ENCODE results near the gene IGLL5. TPM values are rescaled to one million over a fixed set of nuclear protein-coding genes. Genes with fewer than 3 reads are reported as not detected.
"Not testable (repeated sequence)": the region's sequence is repeated elsewhere in the genome, so short reads cannot be mapped to it uniquely, and the experiment has no call there.

The IGLL5 gene
- total RNA-seq, 2 experiments from 2014 or later, result not detected

GRCh38 chr22:22920910-22921550 is 33.4 kb downstream of the IGLL5 start:
- ATAC-seq (no peak), DNase-seq (no peak)
- Mint-ChIP-seq H3K27ac (no peak overlapping the region), H3K4me3 (no peak overlapping the region), H3K4me1 (no peaks in the 10 kb centered on the region), H3K36me3 (no peaks in the 10 kb centered on the region), H3K27me3 (no peaks in the 10 kb centered on the region), H3K9me3 (ENCODE audit: low read depth) (no peaks in the 10 kb centered on the region)
- CTCF ChIA-PET, result interaction anchor here (1.4 kb wide), 1 partner anchor 37 kb away, joined by 4 read pairs; no protein-coding TSS in a partner anchor

DNA sequence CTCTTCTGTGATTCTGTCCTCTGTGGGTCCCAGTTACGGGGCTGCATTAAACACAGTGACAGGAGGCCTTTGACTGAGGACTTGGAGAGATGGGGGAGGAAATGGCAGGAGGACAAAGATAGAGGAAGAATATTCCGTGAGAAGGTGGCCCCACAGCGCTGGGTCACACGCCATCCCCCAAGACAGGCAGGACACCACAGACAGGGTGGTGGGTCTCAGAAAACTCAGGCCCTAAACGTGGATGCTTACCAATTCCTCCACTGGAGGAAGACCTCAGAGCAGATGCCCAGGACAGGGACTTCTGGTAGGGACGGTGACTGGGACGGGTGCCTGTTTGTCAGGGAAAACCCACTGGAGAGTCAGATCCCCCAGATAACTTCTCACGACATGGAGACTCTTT is 34.0 kb downstream of the IGLL5 start:
- no peak for ATAC-seq
- no peaks in the 10 kb centered on the region for H3K4me1 Mint-ChIP-seq

DNA sequence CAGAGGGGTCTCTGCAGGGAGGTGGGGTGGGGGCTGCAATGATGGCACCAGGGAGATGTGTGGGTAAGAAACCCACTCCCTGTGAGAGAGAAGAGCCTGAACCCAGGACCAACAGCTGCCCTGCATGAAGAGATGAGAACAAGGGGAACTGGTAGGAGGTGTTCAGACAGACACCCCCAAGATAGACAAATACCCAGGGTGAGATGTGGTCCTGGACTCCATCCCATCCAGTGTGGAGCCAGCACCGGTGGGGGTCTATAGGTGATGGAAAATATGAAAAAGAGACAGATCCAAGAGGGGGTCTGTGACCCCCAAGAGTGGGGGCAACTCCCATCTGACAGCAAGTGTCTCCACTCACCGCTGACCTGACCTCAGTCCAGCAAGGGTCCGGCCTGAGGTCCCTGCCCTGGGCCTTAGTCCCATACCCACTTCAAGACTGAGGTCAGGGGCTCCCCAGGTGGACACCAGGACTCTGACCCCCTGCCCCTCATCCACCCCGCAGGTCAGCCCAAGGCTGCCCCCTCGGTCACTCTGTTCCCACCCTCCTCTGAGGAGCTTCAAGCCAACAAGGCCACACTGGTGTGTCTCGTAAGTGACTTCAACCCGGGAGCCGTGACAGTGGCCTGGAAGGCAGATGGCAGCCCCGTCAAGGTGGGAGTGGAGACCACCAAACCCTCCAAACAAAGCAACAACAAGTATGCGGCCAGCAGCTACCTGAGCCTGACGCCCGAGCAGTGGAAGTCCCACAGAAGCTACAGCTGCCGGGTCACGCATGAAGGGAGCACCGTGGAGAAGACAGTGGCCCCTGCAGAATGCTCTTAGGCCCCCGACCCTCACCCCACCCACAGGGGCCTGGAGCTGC is 34.7 kb downstream of the IGLL5 start:
- CTCF ChIA-PET, result interaction anchor here (1.4 kb wide), 1 partner anchor 38 kb away, joined by 4 read pairs; no protein-coding TSS in a partner anchor
- not testable (repeated sequence) for H3K4me1 Mint-ChIP-seq; H3K36me3 Mint-ChIP-seq; H3K27ac Mint-ChIP-seq; DNase-seq; H3K4me3 Mint-ChIP-seq; H3K27me3 Mint-ChIP-seq; ATAC-seq; H3K9me3 Mint-ChIP-seq (ENCODE audit: low read depth)

More for the DNA sequence above, 34.0 kb downstream of the IGLL5 start:
- H3K4me3 Mint-ChIP-seq, result no peak overlapping the region
- CTCF ChIA-PET, result interaction anchor here (1.4 kb wide), 1 partner anchor 37 kb away, joined by 4 read pairs; no protein-coding TSS in a partner anchor
- no peaks in the 10 kb centered on the region for H3K9me3 Mint-ChIP-seq (ENCODE audit: low read depth)
- no peaks in the 10 kb centered on the region for H3K27me3 Mint-ChIP-seq
- DNase-seq, result no peak
- no peak overlapping the region for H3K27ac Mint-ChIP-seq
- no peaks in the 10 kb centered on the region for H3K36me3 Mint-ChIP-seq

DNA sequence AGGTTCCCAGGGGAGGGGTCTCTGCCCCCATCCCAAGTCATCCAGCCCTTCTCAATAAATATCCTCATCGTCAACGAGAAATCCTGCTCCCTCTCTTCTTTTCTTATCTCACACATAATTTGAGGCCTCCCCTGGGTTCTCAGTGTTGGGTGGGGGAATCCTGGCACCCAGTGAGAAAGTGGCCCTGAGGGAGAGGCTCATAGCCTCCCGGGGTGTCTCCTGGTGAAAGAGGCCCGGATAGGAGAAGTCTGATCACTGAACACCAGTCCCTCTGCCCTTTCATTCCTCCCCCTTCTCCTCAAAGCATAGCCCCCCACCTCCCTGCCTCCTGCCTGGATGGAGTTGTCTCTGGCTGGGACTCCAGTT is 35.3 kb downstream of the IGLL5 start:
- Mint-ChIP-seq H3K27me3 (no peaks in the 10 kb centered on the region), H3K4me1 (peaks cover 8% of the 10 kb centered on the region), H3K36me3 (no peaks in the 10 kb centered on the region), H3K9me3 (ENCODE audit: low read depth) (no peaks in the 10 kb centered on the region), H3K27ac (no peak overlapping the region), H3K4me3 (no peak overlapping the region)
- no peak for DNase-seq
- CTCF ChIA-PET, result no interaction called here
- no peak for ATAC-seq

DNA sequence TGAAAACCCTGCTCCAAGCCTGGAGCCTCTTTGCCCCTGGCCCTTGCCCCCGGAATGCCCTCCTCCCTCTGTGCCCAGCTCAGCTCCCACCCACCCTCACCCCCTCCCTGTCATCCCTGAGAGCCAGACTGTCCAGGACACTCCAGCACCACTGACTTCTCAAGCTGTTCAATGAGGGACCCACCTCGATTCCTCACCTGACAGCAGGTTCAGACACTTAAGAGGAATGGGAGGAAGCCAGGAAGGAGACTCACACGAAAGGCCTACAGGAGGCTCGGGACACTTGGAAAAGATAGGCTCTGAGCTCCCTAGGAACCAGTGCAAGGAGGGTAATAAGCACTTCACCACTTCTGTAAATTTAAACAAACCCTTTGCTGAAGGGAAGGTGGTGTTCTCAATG is 35.8 kb downstream of the IGLL5 start:
- CTCF ChIA-PET, result no interaction called here
- Mint-ChIP-seq H3K36me3 (no peaks in the 10 kb centered on the region), H3K9me3 (ENCODE audit: low read depth) (no peaks in the 10 kb centered on the region), H3K4me3 (no peak overlapping the region), H3K4me1 (peaks cover 11% of the 10 kb centered on the region), H3K27me3 (no peaks in the 10 kb centered on the region), H3K27ac (no peak overlapping the region)
- ATAC-seq, result no peak
- no peak for DNase-seq

- no peaks in the 10 kb centered on the region for H3K27me3 Mint-ChIP-seq
- CTCF ChIA-PET, result interaction anchor here (0.7 kb wide), 1 partner anchor 40 kb away, joined by 3 read pairs; no protein-coding TSS in a partner anchor
- DNase-seq (no peak), ATAC-seq (no peak)
- no peak overlapping the region for H3K27ac Mint-ChIP-seq
- no peak overlapping the region for H3K4me3 Mint-ChIP-seq
- no peaks in the 10 kb centered on the region for H3K36me3 Mint-ChIP-seq
- H3K4me1 Mint-ChIP-seq, result peaks cover 17% of the 10 kb centered on the region
- H3K9me3 Mint-ChIP-seq (ENCODE audit: low read depth), result no peaks in the 10 kb centered on the region
These were observed 36.3 kb downstream of the IGLL5 start for GRCh38 chr22:22923930-22924329.

DNA sequence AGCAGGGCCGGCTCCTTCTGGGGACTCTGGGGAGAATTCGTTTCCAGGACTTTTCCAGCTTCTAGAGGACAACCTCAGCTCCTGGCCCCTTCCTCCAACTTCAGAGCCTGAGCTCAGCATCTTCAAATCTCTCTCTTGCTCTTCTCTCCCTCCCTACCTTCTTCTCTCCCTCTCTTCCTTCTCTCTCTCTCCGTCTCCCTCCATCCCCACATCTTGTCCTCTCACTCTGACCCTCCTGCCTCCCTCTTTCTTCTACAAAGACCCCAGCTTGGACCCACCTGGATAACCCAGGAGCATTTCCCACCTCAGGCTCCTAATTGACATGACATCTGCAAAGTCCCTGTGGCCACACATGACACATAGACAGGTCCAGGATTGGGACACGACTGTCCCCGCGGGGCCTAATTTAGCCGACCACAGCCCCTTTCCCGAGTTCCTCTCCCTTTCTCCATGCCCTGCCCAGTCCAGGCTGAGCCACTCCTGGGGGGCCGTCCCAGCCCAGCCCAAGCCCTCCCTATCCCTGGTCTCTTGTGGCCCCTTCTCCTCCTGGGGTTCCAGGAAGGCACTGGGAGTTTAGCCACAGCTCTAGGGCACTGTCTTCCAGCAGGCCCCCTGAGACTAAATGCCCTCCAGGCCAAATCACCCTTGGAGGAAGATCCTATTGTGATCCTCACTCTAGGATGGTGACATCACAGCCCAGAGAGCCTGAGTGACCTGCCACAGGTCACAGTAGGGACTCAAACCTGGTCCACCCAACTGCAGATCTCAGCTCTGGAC is 36.9 kb downstream of the IGLL5 start:
- no peaks in the 10 kb centered on the region for H3K27me3 Mint-ChIP-seq
- ATAC-seq (no peak), DNase-seq (no peak)
- no peaks in the 10 kb centered on the region for H3K36me3 Mint-ChIP-seq
- H3K4me3 Mint-ChIP-seq, result no peak overlapping the region
- CTCF ChIA-PET, result interaction anchor here (0.5 to 0.7 kb wide), 2 partner anchors 41 to 249 kb away, joined by 3 to 4 read pairs; no protein-coding TSS in a partner anchor
- peaks cover 23% of the 10 kb centered on the region for H3K4me1 Mint-ChIP-seq
- no peaks in the 10 kb centered on the region for H3K9me3 Mint-ChIP-seq (ENCODE audit: low read depth)
- H3K27ac Mint-ChIP-seq, result no peak overlapping the region

DNA sequence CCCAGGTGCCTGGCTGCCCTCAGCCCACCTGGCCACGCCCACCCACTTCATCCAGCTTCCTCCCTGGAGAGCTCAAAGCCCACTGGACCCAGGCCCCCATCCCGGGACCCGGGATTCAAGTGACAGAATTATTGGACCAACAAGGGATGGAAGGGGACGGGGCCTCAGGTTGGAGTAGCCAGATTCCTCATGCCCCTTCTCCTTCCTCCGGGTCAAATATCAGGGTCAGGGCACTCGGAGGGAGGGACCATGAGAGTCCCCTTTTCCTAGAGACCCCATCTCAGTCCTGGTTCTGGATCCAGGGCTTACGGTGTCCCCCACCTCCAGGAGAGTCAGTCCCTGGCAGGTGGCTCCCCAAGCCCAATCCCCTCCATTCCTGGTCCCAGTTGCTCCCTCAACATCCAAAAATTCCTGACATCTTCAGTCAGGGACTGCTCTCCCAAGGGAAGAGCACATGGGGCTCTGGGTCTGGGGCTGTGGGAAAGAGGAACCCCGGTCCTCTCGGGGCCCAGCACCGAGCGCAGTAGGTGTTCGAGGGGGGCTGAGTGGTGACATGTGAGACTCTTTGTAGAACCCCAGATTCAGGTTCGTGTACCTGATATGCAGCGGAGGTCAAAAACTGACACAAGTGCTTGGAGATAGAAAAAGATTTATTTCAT is 37.7 kb downstream of the IGLL5 start:
- Mint-ChIP-seq H3K27me3 (no peaks in the 10 kb centered on the region), H3K27ac (no peak overlapping the region), H3K9me3 (ENCODE audit: low read depth) (no peaks in the 10 kb centered on the region), H3K4me3 (no peak overlapping the region), H3K4me1 (peaks cover 29% of the 10 kb centered on the region), H3K36me3 (no peaks in the 10 kb centered on the region)
- no peak for DNase-seq
- no peak for ATAC-seq
- CTCF ChIA-PET, result no interaction called here

GRCh38 chr22:22925805-22926369 is 38.3 kb downstream of the IGLL5 start:
- H3K27ac Mint-ChIP-seq, result no peak overlapping the region

GRCh38 chr22:22926370-22927195 is 39.0 kb downstream of the IGLL5 start:
- Mint-ChIP-seq H3K27ac (no peak overlapping the region), H3K4me3 (no peak overlapping the region), H3K9me3 (ENCODE audit: low read depth) (no peaks in the 10 kb centered on the region), H3K27me3 (no peaks in the 10 kb centered on the region), H3K36me3 (no peaks in the 10 kb centered on the region), H3K4me1 (peaks cover 31% of the 10 kb centered on the region)
- DNase-seq (no peak), ATAC-seq (no peak)
- CTCF ChIA-PET, result no interaction called here

More at GRCh38 chr22:22925805-22926369, 38.3 kb downstream of the IGLL5 start:
- H3K4me3 Mint-ChIP-seq, result no peak overlapping the region
- no peaks in the 10 kb centered on the region for H3K27me3 Mint-ChIP-seq
- DNase-seq, result no peak
- H3K36me3 Mint-ChIP-seq, result no peaks in the 10 kb centered on the region
- H3K4me1 Mint-ChIP-seq, result peaks cover 29% of the 10 kb centered on the region
- H3K9me3 Mint-ChIP-seq (ENCODE audit: low read depth), result no peaks in the 10 kb centered on the region
- ATAC-seq, result no peak
- CTCF ChIA-PET, result no interaction called here

DNA sequence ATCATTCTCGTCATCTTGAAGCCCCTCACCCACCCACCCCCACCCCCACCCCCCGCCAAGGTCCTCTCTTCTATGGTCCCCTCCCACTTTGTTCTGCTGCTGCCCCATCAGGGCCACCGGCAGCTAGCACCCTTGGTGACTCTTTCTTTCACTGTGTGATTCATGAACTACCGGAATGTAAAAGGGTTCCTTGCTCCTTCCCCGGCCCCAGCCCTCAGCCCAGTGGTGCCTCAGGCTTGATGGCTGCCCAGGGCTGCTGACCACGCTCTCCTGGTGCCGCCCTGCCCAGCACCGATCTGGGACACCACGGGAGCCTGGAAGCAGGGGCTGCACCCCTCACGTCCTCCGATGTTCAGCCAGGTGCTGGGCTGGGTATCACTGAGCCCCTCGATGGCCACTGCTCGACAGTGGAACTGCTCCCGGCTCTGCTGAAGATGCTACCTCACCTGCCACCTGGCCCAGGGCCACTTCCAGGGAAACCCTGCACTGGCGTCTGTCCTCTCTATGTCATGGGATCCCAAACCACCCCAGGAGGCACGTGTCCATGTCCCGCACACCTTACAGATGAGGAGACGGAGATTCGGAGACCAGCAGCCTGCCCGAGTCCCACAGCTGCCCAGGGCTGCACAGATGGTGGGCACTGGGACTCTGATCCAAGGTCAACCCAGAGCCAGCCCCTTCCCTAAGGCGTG is 39.7 kb downstream of the IGLL5 start:
- no peak for ATAC-seq
- no peak for DNase-seq
- Mint-ChIP-seq H3K36me3 (no peaks in the 10 kb centered on the region), H3K27ac (no peak overlapping the region), H3K4me1 (peaks cover 31% of the 10 kb centered on the region), H3K9me3 (ENCODE audit: low read depth) (no peaks in the 10 kb centered on the region), H3K4me3 (no peak overlapping the region), H3K27me3 (no peaks in the 10 kb centered on the region)
- CTCF ChIA-PET, result interaction anchor here (1.2 to 1.4 kb wide), 2 partner anchors 47 to 117 kb away, joined by 3 to 4 read pairs; no protein-coding TSS in a partner anchor

All from activated CD8-positive, alpha-beta memory T cell treated with anti-CD3 and anti-CD28 coated beads, Interleukin-2, amount 10 ng/mL, durations not matched to agents 7 days and 5 days (primary cell).